Transverse colon (tissue), 4 donors: ENCODE measurements around the gene SLC6A18. TPM values are rescaled to one million over a fixed set of nuclear protein-coding genes. Genes with fewer than 3 reads are reported as not detected.
"Not testable (repeated sequence)": the region's sequence is repeated elsewhere in the genome, so short reads cannot be mapped to it uniquely, and the experiment has no call there.

Experiments
- DNase-seq: peaks from one replicate; pipeline ENCODE4 v3.0.0-alpha.2; 2019
- H3K27ac ChIP-seq, 4 donors: fragments of 200-600 bp; sonication (generic); 2 replicates each; pipeline ENCODE4 v1.5.1; 2016 to 2018; ENCODE audit warnings: inconsistent platforms in 4 of 4
- H3K27me3 ChIP-seq: fragments of 200-600 bp; sonication (generic); 2 replicates; pipeline ENCODE4 v1.5.1; 2017; ENCODE audit warnings: inconsistent platforms
- H3K36me3 ChIP-seq, 4 donors: fragments of 200-600 bp; sonication (generic); 2 replicates each; pipeline ENCODE4 v1.5.1; 2017 to 2019; ENCODE audit warnings: inconsistent platforms in 4 of 4
- H3K4me1 ChIP-seq, 4 donors: fragments of 200-600 bp; sonication (generic); 2 replicates each; pipeline ENCODE4 v1.5.1; 2017 to 2020; ENCODE audit warnings: inconsistent platforms in 4 of 4
- H3K4me3 ChIP-seq, 4 donors: fragments of 200-600 bp; sonication (generic); 1 replicate in 1 of 4; 2 replicates in 3 of 4; pipeline versions ENCODE4 v1.5.1 to v1.6.1; 2017 to 2019; ENCODE audit warnings: inconsistent platforms in 4 of 4
- H3K9me3 ChIP-seq, 2 donors: fragments of 200-600 bp; sonication (generic); 2 replicates each; pipeline ENCODE4 v1.5.1; 2017 to 2019; ENCODE audit warnings: inconsistent platforms in 2 of 2
- EP300 ChIP-seq: sonication (generic); formaldehyde crosslinking; IDR thresholded peaks from one replicate; pipeline ENCODE4 v1.6.1; 2017; ENCODE audit warnings: antibody characterized with exemption, low read depth
- POLR2A ChIP-seq: fragments of 450-650 bp; IDR thresholded peaks from one replicate; pipeline ENCODE4 v1.6.1; 2016; ENCODE audit warnings: antibody characterized with exemption, mild to moderate bottlenecking, moderate library complexity
- POLR2AphosphoS5 ChIP-seq, 3 donors: sonication (generic); formaldehyde crosslinking; IDR thresholded peaks; one replicate each; pipeline ENCODE4 v1.6.1; 2016; ENCODE audit warnings: antibody characterized with exemption in 3 of 3
- WGBS, 2 donors: methylation state at CpG; one replicate each; pipeline ENCODE4 v1.1.5; 2018; ENCODE audit warnings: low coverage in 1 of 2; 5-methylcytosine and 5-hydroxymethylcytosine counted together
- in situ Hi-C, 4 donors: fragments of 200-750 bp; cut with MboI; loops; one replicate each; pipeline versions ENCODE4 v1.15.0 to v1.15.1; 2017; ENCODE audit warnings: low sequenced_read_pairs in 3 of 4, low pct_ligation_motif_present in 1 of 4, low pct_unique_long_range_greater_than_20kb in 1 of 4
- intact Hi-C: fragments of 100-400 bp; cut with DNase I; formaldehyde crosslinking; loops from one replicate; pipeline ENCODE4 v1.15.1; 2023; ENCODE audit warnings: low total_unique reads
- total RNA-seq, 4 donors: library from RNA; depleted of rRNA; stranded (reverse); fragments of >200 nt; gene quantifications; one replicate each; pipeline ENCODE4 v1.1.0, GENCODE V29; 2016
- TF ChIP-seq, protein P1 (sequence below), 5 experiments: fragments of 200-600 bp in 3 of 5; fragments of 450-650 bp in 2 of 5; sonication (generic) in 3 of 5; IDR thresholded peaks; 1 replicate in 2 of 5; 2 replicates in 3 of 5; pipeline ENCODE4 v1.5.1; 2016 to 2017; ENCODE audit warnings: antibody characterized with exemption in 5 of 5, inconsistent platforms in 3 of 5, mild to moderate bottlenecking in 2 of 5, moderate library complexity in 1 of 5

SLC6A18 gene
- total RNA-seq, 4 donors from 2014 or later: not detected

DNA sequence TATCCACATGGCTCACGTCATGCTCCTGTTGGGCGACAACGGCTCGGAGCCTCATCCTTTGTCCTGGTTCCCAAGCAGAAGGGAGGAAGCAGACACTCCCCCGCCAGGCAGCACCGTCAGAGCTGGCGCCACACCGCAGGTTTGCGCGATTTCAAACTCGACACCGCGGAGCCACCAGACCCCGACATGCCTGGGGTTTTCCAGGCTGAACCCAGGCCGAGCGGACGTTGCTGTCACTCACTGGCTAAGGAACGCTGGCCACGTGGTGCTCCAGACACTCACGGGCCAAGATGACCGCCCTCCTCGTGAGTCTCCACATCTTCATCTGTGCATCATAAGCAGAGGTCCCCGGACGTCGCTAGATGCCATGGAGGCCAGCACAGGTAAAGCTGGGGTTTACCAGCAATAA is 60.7 kb downstream of the SLC6A18 start:
- peaks cover 5% of the 10 kb centered on the region for H3K27me3 ChIP-seq
- H3K36me3 ChIP-seq: no peaks in the 10 kb centered on the region
- in situ Hi-C loops (no loop called here), intact Hi-C loops (no loop called here)
- H3K4me3 ChIP-seq: no peak overlapping the region
- WGBS, 2 donors: 95% methylated on average over 25 of the region's 25 CpGs; no CpG with 5 or more reads in 1 of the 2 donors
- H3K9me3 ChIP-seq: no peaks in the 10 kb centered on the region
- TF ChIP-seq POLR2AphosphoS5 (IDR thresholded peaks at IDR 0.05) (no peak), EP300 (no peak)
- TF ChIP-seq, protein P1, sequence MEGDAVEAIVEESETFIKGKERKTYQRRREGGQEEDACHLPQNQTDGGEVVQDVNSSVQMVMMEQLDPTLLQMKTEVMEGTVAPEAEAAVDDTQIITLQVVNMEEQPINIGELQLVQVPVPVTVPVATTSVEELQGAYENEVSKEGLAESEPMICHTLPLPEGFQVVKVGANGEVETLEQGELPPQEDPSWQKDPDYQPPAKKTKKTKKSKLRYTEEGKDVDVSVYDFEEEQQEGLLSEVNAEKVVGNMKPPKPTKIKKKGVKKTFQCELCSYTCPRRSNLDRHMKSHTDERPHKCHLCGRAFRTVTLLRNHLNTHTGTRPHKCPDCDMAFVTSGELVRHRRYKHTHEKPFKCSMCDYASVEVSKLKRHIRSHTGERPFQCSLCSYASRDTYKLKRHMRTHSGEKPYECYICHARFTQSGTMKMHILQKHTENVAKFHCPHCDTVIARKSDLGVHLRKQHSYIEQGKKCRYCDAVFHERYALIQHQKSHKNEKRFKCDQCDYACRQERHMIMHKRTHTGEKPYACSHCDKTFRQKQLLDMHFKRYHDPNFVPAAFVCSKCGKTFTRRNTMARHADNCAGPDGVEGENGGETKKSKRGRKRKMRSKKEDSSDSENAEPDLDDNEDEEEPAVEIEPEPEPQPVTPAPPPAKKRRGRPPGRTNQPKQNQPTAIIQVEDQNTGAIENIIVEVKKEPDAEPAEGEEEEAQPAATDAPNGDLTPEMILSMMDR (IDR thresholded peaks at IDR 0.05): no peak
- DNase-seq: no peak
- H3K4me1 ChIP-seq: no peaks in the 10 kb centered on the region
- H3K27ac ChIP-seq: no peak overlapping the region

DNA sequence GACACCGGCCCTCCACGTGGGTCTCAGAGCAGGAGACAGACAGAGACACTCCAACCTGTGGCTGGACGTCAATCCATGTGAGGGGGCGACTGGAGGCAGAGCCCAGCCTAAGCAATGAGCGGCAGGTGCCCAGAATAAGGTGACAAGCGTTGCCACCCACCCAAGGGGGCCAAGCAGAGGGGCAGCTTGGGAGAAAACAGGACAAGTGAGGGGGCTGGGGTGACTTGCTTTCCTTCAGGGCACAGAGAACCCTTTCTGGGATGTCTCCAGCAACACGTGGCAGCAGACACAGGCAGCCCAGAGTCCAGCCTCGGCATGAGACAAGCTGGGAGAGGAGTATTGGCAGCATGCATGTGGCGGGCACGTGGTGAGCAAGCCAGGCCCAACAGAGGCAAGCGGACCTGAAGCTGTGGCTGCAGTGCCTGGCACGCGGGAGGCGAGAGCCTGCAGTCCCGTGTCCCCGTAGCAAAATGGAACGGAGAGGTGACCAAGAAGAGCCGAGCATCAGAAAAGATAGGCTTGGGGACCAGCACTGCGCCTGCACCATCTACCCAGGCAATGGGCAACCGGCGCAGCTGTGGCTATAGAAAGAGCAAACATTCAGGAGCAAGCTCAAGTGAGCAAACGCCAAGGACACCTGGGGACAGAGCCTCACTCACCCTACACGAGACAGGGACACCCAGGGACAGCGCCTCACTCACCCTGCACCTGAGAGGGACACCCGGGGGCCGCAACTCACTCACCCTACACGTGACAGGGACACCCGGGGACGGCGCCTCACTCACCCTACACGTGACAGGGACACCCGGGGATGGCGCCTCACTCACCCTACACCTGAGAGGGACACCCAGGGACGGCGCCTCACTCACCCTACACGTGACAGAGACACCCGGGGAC is 63.5 kb downstream of the SLC6A18 start:
- H3K4me1 ChIP-seq: peaks cover 0 to 5% (median 0%) of the 10 kb centered on the region in 4 donors
- in situ Hi-C loops: no loop called here
- intact Hi-C loops: no loop called here
- TF ChIP-seq POLR2A (no peak), EP300 (no peak), POLR2AphosphoS5 (IDR thresholded peaks at IDR 0.05) (no peak)
- TF ChIP-seq, protein P1 (IDR thresholded peaks at IDR 0.05): no peak
- no peaks in the 10 kb centered on the region for H3K36me3 ChIP-seq
- WGBS, 2 donors: 87 to 95% methylated on average over 3 to 37 of the region's 37 CpGs
- no peaks in the 10 kb centered on the region for H3K9me3 ChIP-seq
- H3K27me3 ChIP-seq: peaks cover 20% of the 10 kb centered on the region
- DNase-seq: no peak
- H3K4me3 ChIP-seq: no peak overlapping the region
- H3K27ac ChIP-seq: no peak overlapping the region

DNA sequence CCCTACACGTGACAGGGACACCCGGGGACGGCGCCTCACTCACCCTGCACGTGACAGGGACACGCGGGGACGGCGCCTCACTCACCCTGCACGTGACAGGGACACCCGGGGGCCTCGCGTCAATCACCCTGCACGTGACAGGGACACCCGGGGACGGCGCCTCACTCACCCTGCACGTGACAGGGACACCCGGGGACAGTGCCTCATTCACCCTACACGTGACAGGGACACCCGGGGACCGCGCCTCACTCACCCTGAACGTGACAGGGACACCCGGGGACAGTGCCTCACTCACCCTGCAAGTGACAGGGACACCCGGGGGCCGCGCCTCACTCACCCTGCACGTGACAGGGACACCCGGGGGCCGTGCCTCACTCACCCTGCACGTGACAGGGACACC is 64.4 kb downstream of the SLC6A18 start:
- DNase-seq, H3K9me3 ChIP-seq, H3K27ac ChIP-seq, H3K4me3 ChIP-seq, H3K36me3 ChIP-seq, in situ Hi-C loops, intact Hi-C loops: not testable (repeated sequence)
- Histone ChIP-seq H3K4me1 (peaks cover 0 to 10% (median 5%) of the 10 kb centered on the region in 4 donors), H3K27me3 (peaks cover 28% of the 10 kb centered on the region)
- 97% methylated on average over 14 of the region's 32 CpGs; no CpG with 5 or more reads in 1 of the 2 donors for WGBS, 2 donors

DNA sequence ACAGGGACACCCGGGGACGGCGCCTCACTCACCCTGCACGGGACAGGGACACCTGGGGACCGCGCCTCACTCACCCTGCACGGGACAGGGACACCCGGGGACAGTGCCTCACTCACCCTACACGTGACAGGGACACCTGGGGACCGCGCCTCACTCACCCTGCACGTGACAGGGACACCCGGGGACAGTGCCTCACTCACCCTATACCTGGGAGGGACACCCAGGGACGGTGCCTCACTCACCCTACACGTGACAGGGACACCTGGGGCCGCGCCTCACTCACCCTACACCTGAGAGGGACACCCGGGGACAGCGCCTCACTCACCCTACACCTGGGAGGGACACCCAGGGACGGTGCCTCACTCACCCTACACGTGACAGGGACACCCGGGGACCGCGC is 65.8 kb downstream of the SLC6A18 start:
- H3K27ac ChIP-seq, H3K4me3 ChIP-seq, intact Hi-C loops, H3K36me3 ChIP-seq, H3K9me3 ChIP-seq, in situ Hi-C loops: not testable (repeated sequence)
- Histone ChIP-seq H3K27me3 (peaks cover 40% of the 10 kb centered on the region), H3K4me1 (peaks cover 0 to 16% (median 9%) of the 10 kb centered on the region in 4 donors)
- peak; percentile 33 for DNase-seq
- WGBS, 2 donors: 58 to 75% methylated on average over 7 to 15 of the region's 24 CpGs

DNA sequence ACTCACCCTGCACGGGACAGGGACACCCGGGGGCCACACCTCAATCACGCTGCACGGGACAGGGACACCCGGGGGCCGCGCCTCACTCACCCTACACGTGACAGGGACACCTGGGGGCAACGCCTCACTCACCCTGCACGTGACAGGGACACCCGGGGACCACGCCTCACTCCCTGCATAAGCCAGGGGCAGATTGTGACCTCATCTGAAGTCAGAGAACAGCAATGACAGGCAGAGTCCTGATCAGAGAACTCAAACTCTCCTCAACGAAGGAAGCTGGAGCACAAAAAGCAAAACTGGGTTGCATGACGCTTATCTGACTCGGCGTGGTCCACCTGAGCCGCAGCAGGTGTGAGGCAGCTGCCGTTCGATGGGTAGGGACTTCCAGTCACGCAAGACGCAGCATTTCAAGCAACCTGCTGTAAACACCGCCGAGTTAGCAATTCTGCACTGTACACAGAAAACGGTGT is 66.5 kb downstream of the SLC6A18 start:
- peak overlapping the region; percentile 44 to 70 (median 48) for H3K27ac ChIP-seq
- intact Hi-C loops (no loop called here), in situ Hi-C loops (no loop called here)
- 34 to 49% methylated on average over 3 to 24 of the region's 24 CpGs for WGBS, 2 donors
- TF ChIP-seq EP300 (no peak), POLR2AphosphoS5 (IDR thresholded peaks at IDR 0.05) (peak in 2 of 3 donors; percentile 31 to 43), POLR2A (no peak)
- TF ChIP-seq, protein P1 (IDR thresholded peaks at IDR 0.05): no peak
- peaks cover 40% of the 10 kb centered on the region for H3K27me3 ChIP-seq
- H3K4me1 ChIP-seq: peaks cover 0 to 16% (median 9%) of the 10 kb centered on the region in 4 donors
- no peaks in the 10 kb centered on the region for H3K9me3 ChIP-seq
- H3K36me3 ChIP-seq: no peaks in the 10 kb centered on the region
- no peak overlapping the region for H3K4me3 ChIP-seq
- peak; percentile 57 for DNase-seq
